ENCODE measurements around the gene RXFP4. TPM values are rescaled to one million over a fixed set of nuclear protein-coding genes. Genes with fewer than 3 reads are reported as not detected.

Gene RXFP4
- total and polyA plus RNA-seq, 8 donors, result 0.10 to 0.82 (median 0.17) TPM; not detected in 3

DNA sequence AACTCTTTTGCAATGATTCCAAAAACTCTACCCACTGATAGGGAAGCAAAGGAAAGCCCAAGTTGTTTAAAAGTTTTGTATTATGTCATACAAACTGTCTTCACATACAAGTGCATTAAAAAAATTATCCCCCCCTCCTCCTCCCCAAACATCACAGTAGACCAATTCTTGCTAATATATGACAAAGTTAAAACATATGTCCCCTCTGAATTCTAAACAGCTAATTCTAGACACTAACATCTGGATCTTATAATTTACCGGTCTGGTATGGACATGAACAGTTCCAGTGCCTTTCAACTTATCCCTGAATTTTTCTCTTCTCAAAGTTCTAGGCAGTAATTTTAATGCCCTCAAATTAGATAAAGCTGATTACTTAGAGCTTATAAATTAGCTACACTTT lies 43.7 kb upstream of the RXFP4 start:
- no peak for TF ChIP-seq CTCF (IDR thresholded peaks at IDR 0.05)
- Histone ChIP-seq H3K36me3 (peaks cover 5 to 71% of the 10 kb centered on the region in 2 donors), H3K9me3 (no peaks in the 10 kb centered on the region)

DNA sequence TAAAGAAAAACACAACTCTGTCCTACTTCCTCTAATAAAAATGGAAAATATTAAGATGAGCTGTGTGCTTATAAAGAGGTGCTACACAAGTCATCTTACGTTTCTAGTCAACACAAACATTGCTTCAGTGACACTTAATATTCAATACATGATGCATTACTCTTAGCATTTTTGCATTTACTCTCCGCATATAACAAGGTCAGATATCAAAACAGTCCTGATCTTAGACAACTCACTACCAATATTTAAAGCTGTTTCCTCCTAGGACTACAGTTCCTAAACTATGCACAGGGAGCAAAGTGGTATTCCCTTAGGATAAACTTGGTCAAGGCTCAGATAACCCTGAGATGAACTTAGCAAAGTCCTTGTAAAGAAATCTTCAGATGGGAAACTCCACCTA lies 42.5 kb upstream of the RXFP4 start:
- TF ChIP-seq CTCF (IDR thresholded peaks at IDR 0.05), result no peak
- ATAC-seq, result no peak
- peaks cover 5 to 82% of the 10 kb centered on the region in 2 donors for H3K36me3 ChIP-seq
- peaks cover 4 to 6% of the 10 kb centered on the region in 2 donors for H3K4me1 ChIP-seq
- no peak overlapping the region for H3K4me3 ChIP-seq
- DNase-seq, result no peak
- no peaks in the 10 kb centered on the region for H3K27me3 ChIP-seq
- intact Hi-C loops (cut with DNase I), result no loop called here
- no peak overlapping the region for H3K27ac ChIP-seq
- H3K9me3 ChIP-seq, result no peaks in the 10 kb centered on the region

More for the DNA sequence above, 43.7 kb upstream of the RXFP4 start:
- DNase-seq (no peak), ATAC-seq (no peak)
- Histone ChIP-seq H3K4me3 (no peak overlapping the region), H3K4me1 (peaks cover 16 to 18% of the 10 kb centered on the region in 2 donors), H3K27ac (no peak overlapping the region), H3K27me3 (no peaks in the 10 kb centered on the region)
- intact Hi-C loops (cut with DNase I), result no loop called here

- Histone ChIP-seq H3K36me3 (peaks cover 5 to 90% of the 10 kb centered on the region in 2 donors), H3K27ac (no peak overlapping the region), H3K27me3 (no peaks in the 10 kb centered on the region), H3K9me3 (no peaks in the 10 kb centered on the region), H3K4me1 (no peaks in the 10 kb centered on the region), H3K4me3 (no peak overlapping the region)
- ATAC-seq, result no peak
- intact Hi-C loops (cut with DNase I), result no loop called here
- no peak for TF ChIP-seq CTCF (IDR thresholded peaks at IDR 0.05)
- no peak for DNase-seq
Measured at GRCh38 chr1:155899683-155900082, 41.8 kb upstream of the RXFP4 start.

DNA sequence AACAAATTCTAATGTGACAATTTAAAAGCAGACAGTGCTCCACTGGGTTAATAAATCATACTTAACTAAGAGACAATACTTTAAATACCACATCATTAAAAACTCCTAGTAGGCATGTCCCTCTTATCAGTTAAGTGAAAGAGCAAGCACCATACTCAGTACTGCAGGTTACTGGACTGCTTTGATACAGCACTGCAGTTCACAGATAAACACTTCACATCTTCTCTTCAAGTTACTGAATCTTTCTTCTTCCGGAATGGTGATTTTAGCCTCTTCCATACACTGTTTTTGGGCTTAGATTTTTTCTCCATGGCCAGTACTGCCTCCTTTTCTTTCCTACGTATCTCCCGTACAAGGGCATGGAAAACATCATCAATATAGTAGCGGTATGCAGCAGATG lies 41.3 kb upstream of the RXFP4 start:
- Histone ChIP-seq H3K4me3 (no peak overlapping the region), H3K4me1 (no peaks in the 10 kb centered on the region), H3K9me3 (no peaks in the 10 kb centered on the region), H3K36me3 (peaks cover 5 to 95% of the 10 kb centered on the region in 2 donors), H3K27ac (no peak overlapping the region), H3K27me3 (no peaks in the 10 kb centered on the region)
- intact Hi-C loops (cut with DNase I), result no loop called here
- ATAC-seq (no peak), DNase-seq (no peak)
- TF ChIP-seq CTCF (IDR thresholded peaks at IDR 0.05), result no peak

DNA sequence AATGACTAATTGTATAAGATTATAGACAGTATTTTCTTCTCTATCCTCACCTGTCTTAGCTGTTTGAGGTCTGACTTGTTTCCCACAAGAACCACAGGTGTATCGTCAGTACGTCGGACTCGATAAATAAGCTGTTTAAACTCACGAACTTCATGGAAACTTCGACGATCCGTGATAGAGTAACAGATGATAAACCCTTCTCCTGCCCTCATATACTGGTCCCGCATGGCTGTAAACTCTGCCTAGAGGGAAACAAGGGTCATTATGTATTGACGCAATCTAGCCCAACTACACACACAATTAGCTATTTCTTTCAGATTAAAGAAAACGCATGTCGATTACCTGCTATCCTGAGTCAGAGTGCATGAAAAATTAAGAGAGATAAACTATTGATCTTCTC lies 37.2 kb upstream of the RXFP4 start:
- DNase-seq (no peak), ATAC-seq (no peak)
- Histone ChIP-seq H3K36me3 (peaks cover 10 to 100% of the 10 kb centered on the region in 2 donors), H3K4me1 (peaks cover 1 to 6% of the 10 kb centered on the region in 2 donors), H3K27me3 (no peaks in the 10 kb centered on the region), H3K9me3 (no peaks in the 10 kb centered on the region), H3K4me3 (no peak overlapping the region), H3K27ac (no peak overlapping the region)
- intact Hi-C loops (cut with DNase I), result no loop called here
- no peak for TF ChIP-seq CTCF (IDR thresholded peaks at IDR 0.05)

All from left lung (tissue), 10 donors.